ENCODE results near the gene FBLN2.
"Not testable (repeated sequence)": the region's sequence is repeated elsewhere in the genome, so short reads cannot be mapped to it uniquely, and the experiment has no call there.

The FBLN2 gene

DNA sequence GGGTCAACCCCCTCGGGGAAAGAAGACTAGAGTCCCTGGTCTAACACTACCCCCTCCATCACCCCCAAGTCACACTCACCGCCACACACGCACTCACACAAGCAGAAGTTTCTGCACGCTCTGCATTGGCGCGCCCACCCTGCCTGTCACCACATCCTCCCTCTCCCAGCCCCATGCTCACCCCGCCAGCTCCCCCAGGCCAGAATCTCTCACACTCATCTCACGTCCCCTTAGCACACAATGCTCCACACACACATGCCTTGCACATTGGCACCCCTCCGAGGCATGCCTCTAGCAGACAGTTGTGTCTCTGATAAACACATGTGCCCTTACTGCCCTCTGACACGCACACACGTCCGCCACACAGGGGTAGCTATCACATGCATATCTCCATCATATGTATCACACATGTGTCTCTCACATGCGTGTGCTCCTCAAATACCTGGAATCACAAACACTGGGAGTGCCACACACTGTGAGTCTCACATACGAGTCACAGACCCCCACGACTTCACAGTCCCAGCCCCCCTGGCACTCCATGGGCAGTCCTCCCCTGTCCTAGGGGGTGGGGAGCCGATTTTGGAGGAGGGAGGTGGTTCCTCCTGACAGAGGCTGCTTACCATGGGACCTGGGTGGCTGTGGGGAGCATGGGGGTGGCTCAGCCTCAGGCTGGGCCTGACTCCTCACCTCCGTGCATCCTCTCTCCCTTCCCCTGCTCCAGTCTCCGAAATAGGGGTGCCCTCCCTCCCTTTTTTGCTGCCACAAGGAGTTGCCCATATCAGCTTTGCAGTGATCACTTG lies 898 bp downstream of the FBLN2 start:
- no peak for DNase-seq (ENCODE audit: low read depth in 2 of 2)

DNA sequence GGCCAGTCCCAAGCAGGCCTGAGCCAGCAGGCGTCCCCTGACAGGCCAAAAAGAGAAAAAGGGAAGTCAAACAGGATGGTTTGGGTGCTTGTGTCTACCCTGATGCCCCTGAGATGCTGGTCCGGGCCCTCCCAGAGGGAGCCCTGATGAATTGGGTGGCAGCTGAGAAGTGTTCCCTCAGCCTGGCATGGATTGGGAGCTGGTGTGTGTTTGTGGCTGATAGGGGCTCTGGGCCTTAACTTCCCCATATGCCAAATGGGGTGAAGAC lies 1.4 kb downstream of the FBLN2 start:
- no peak for DNase-seq (ENCODE audit: low read depth in 2 of 2)

DNA sequence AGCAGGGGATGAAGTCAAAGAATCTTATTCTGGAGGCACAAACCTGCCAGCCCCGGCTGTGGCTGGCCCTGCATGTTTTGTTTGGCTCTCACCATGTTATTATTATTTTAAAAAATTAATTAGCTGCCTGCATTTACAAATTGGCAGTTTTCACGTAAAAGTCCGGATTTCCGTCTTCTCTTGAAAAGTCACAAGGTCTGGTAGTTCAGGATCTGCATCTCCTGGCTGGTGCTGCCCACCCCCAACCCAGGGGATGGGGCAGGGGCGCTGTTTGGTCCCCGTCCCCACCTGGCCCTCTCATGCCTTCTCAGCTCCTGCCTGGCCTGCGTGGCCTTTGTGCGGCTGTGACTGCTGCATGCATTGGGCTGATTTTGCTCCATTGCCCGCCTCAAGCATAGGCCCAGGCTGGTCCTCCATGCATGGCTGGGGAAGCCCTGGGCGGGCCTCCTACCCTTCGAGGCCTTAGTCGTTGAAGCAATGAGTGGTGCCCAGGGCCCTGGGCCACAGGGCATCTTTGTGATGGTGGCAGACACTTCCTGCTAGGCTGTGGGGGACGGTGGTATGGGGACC lies 2.0 kb downstream of the FBLN2 start:
- no peak for DNase-seq (ENCODE audit: low read depth in 2 of 2)

DNA sequence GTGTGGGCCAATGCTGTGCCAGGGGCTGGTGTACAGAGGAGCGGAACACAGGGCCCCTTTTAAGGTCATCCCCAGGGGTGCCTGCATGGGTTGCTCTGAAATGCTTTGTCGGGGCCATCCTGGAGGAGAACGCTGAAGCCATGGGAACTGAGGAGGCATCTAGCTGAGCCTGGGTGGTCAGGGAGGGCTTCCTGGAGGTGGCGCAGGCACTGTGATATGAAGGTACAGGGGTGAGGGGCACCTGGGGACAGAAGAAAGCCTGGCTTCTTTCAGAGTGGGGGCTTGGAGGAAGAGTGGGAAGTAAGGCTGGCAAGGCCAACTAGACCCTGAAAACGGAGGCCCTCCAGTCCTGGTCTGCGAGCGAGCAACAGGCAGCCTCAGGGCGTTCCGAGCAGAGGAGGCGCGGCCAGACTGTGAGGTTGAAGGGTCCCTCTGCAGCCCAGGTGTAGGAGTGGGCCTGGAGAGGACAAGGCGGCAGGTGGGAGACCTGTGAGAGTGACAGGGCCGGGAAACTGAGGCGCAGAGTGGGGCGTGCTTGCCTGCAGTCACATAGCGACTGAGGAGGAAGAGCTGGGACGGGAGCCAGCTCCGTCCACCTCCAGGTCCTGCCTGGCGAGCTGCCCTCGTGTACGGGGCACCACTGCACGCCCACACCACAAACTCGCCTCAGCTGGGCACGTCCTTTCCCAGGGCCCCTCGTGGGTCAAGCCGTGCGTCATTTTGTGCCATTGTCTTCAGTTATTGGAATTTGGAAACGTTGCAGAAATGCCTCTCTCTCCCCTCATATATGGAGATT lies 4.1 kb downstream of the FBLN2 start:
- DNase-seq (ENCODE audit: low read depth in 2 of 2): no peak

DNA sequence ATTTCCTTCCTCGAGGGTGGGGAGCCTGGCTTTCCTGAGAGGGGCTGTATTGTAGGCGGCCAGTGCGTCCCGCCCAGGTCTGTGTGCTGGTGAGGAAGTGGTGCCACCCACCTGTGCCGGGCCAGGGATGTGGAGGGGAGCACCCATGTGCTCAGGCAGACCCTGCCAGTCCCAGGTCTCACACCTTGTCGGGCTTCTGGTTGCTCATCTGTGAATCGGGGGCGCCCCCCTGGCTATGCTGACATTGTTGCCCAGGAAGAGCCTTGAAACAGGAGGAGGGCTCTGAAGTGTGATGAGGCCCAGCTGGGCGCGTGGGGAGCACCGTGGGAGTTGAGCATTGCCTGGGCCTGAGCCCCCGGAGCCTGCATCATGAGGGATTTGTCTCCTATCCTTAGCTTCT lies 4.8 kb downstream of the FBLN2 start:
- no peak for DNase-seq (ENCODE audit: low read depth in 2 of 2)

DNA sequence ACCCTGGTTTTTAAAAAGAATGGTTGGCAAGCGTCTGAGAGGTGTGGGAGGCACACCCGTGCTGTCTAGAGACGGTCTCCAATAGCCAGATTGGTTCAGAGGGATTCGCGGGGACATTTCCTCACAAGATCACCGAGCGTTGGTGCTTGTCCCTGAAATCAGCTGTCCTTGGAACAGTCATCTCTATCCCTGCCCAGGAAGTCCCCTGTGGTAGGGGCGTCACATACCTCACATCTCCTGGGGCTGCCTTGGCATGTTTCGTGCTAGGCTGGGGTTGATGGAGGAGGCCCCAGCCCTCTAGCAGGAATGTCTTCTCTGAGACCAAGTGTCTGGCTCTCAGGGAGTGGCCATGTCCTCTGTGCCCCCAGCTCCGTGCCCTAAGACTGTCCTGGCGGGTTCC lies 6.8 kb downstream of the FBLN2 start:
- no peak for DNase-seq (ENCODE audit: low read depth in 2 of 2)

DNA sequence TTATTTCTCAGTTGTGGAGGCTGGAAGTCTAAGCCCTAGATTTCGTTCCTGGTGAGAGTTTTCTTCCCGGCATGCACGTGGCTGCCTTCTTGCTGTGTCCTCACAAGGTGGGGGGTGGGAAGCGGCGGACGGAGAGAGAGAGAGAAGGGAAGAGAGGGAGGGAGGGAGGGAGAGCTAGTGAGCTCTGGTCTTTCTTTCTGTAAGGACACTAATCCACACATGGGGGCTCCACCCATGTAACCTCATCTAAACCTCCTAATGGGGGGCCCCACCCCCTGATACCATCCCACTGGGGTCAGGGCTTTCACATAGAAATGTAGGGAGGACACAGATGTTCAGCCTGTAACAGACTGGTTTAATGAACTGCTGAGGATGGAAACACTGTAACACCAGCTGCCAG lies 7.3 kb downstream of the FBLN2 start:
- no peak for DNase-seq (ENCODE audit: low read depth in 2 of 2)

DNA sequence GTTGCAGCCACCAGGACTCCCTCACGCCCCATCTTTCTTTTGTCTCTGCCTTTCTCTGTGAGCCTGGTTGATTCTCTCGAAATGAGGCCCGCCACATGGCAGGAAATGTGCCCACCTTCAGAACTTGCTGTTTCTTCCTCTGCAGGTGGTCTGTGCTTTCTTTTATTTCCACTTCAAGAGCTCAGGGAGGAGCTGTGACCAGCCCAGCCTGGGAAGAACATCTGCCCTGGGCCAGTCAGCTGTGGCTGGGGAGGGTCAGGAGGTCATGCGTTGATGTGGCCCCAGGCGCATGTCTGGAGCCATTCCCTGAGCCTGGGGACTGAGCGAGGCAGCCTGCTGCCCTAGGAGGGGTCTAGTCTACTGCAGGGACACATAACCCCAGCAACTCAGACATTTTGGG lies 8.0 kb downstream of the FBLN2 start:
- DNase-seq (ENCODE audit: low read depth in 2 of 2): no peak

DNA sequence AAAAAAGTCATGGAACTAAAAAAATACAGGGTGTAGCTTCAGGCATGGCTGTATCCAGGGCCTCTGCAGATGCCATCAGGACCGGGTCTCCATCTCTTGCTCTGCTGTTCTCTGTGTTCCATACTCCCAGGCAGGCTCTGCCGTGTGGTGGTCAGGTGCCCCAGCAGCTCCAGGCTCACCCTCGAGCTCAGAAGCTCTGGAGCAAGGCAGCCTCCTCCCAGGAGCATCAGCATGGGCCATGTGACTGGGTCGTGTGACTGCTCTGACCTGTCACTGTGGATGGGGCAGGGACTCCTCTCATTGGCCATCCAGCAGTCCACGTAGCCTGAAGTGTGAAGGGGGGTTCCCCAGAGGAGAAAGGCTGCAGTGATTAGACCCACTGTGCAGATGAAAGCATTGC lies 8.5 kb downstream of the FBLN2 start:
- DNase-seq (ENCODE audit: low read depth in 2 of 2): no peak

DNA sequence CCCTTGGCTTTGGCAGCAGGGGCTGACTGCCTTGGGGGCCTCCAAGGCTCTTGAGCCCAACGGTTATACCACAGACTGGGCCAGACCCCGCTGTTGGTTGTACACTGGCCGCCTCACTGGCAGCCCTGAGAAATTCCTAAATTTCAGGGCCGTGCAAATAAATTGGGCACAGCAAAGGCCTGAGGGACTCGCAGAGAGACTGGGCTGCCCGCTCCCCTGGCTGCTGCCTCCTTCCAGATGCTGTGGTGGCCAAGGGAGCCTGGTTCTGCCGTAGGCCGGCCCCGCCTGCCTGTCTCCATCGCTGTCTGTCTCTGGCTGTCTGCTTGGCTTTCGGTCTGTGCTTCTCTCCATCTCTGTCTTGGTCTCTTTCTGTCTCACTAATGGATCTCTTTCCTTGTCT lies 9.0 kb downstream of the FBLN2 start:
- no peak for DNase-seq (ENCODE audit: low read depth in 2 of 2)

DNA sequence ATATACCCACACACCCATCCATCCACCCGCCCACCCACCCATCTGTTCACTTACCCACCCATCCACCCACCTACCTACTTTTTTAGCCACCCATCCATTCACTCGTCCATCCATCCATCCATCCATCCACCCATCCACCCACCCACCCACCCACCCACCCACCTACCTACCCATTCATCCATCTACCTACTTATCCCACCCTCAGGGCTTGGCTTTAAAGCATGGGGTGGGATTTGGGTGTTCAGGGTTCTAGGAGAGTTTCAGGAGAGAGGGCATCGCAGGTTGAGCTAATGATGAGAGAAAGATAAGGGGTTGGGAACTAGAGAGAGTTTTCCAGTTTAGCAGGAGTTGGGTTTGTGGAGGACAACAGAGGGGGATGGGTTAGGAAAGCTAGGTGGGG lies 9.7 kb downstream of the FBLN2 start:
- no peak for DNase-seq (ENCODE audit: low read depth in 2 of 2)

DNA sequence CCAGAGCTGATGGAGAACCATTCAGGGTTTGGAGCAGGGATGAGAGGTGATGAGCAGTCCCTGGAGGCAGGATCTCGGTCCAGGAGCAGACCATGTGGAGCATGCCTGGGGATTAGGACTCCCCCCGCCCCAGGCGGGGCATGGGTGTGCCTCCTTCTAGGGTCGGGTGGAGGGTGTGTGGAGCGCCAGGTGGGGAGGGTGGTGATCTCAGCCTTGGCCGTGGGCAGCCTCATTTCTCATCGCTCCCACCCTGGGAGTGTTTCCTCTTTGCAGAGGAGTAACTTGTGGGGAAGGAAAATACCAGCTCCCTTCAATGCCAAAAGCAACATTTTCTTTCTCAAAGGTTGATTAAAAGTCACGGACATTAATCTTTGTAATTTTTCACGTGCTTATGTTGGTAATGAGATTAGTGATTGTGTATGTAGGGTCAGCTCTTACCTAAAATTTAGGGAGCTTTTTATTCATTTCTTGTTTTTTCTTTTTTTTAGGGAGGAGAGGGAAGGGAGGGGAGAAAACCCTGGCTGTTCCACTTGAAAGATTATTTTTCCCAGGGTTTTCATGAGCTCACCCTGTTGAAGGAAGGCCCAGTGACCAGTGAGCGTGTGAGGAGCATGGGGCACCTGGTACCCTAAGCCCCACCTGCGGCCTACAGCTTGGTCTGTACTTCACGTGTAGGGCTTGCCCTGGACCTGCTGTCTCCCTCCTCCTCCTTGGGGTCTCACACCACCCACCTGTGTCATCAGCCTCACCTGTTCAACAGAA lies 11.0 kb downstream of the FBLN2 start:
- no peak for DNase-seq (ENCODE audit: low read depth in 2 of 2)

DNA sequence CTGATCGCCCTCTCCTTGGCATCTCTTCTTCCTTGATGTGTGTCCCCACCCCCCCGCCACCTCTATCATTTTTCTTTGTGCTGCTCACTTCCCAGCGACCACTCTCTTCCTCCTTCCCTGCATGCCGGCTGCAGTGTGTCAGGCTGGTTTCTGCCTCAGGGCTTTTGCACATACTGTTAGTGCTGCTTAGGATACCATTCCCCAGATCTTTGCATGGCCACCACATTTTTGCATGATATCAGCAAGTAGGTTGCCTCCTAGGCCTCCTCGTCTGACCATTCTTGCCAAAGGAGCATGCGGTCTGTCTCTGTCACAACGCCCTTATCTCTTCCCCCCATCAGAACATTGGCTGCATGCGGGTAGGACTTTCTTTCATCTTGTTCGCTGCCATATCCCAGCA lies 12.5 kb downstream of the FBLN2 start:
- no peak for DNase-seq (ENCODE audit: low read depth in 2 of 2)

DNA sequence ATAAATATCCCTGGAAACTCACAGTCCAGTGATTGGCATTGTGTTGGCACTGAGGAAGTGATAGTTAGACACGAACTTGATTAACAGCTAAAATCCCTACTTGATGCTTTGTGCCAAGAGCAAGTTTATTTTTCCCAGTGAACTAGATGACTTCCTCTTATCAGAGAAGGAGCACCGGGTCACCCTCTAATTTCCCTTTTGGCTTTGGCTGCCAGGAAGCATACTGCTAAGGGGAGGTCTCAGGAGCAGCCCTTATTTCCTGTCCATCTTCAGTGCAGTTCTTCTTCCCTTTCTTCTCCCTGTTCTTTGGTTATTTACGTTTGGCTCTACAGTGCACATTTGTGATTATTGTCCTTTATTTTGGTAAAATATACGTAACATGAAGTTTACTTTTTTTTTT lies 13.0 kb downstream of the FBLN2 start:
- no peak for DNase-seq (ENCODE audit: low read depth in 2 of 2)

DNA sequence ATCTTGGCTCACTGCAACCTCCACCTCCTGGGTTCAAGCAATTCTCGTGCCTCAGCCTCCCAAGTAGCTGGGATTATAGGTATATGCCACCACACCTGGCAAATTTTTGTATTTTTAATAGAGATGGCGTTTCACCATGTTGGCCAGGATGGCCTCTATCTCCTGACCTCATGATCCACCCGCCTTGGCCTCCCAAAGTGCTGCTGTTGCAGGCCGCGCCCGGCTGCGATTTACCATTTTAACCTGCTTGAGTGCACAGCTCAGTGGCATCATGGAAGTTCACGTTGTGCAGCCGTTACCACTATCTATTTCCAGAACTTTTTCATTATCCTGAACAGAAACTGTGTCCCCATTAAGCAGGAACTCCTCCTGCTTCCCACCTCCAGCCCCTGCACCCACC lies 13.5 kb downstream of the FBLN2 start:
- not testable (repeated sequence) for DNase-seq (ENCODE audit: low read depth in 2 of 2)

DNA sequence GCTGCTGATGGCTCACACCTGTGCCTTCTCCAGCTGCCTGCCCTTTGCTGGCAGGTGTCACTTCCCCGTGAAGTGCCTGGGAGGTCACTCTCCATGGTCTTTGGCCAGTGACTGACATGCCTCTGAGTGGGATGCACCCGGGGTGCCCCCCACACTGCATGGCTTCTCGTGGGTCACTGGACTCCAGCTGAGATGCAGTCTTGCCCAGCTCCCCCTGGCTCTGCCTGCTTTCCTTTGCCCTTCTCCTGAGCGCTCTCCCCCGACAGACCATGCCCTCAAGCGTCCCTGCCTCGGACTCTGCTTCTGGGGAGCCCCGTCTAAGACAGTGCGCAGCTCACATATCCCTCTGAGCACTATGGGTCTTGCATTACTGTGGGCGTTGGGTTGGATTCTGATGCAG lies 14.4 kb downstream of the FBLN2 start:
- DNase-seq (ENCODE audit: low read depth in 2 of 2): no peak

DNA sequence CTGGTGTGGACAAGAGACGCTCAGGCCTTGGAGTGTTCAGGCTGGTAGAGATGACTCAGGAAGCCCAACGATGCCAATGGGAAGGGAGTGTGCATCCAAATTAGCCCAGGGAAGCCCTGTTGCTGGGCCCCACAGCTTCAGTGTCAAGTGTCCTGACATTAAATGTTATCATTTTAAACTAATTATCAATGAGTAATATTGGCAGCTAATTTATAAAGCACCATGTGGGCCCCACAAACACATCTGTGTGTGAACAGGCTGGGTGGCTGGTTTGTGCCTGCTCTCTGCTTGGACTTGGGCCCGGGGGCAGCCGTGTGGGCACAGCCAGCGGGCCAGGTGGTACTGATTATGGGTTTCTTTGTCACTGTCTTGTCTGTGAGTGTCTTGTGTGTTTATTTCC lies 15.0 kb downstream of the FBLN2 start:
- no peak for DNase-seq (ENCODE audit: low read depth in 2 of 2)

DNA sequence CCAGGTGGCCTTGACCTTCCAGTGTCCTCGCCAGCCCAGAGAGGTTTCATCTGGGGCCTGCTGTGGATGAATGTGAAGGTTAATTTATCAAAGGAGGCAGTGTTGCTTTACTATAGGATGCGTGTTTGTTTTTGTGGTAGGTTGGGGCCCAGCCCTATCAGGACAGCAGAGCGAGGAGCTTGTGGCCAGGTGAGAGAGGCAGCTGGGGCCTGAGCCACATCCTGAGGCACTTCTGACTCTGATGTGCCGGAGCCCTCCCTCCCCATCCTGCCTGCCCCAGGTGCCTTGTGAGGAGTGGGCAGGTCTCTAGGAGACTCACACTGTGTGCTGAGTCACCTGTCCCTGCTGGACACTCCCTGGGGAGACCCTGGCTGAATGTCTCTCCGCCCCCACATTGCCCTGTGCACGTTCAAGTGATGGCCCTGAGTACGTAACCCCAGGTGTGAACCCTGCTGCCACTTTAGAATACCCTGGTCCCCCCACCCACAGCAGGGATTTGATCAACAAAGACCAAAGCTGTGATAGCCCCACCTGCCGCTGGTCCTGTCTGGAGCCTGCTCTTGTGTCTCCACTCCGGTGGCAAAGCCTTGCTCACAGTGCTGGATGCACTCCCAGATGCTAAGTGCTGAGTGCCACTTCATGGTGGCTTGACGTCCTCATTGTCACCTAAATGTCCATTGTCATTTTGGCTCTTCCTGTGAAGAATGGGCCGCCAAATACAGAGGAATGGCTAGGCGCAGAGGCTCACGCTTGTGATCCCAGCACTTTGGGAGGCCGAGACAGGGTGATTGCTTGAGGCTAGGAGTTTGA lies 16.0 kb downstream of the FBLN2 start:
- no peak for DNase-seq (ENCODE audit: low read depth in 2 of 2)

DNA sequence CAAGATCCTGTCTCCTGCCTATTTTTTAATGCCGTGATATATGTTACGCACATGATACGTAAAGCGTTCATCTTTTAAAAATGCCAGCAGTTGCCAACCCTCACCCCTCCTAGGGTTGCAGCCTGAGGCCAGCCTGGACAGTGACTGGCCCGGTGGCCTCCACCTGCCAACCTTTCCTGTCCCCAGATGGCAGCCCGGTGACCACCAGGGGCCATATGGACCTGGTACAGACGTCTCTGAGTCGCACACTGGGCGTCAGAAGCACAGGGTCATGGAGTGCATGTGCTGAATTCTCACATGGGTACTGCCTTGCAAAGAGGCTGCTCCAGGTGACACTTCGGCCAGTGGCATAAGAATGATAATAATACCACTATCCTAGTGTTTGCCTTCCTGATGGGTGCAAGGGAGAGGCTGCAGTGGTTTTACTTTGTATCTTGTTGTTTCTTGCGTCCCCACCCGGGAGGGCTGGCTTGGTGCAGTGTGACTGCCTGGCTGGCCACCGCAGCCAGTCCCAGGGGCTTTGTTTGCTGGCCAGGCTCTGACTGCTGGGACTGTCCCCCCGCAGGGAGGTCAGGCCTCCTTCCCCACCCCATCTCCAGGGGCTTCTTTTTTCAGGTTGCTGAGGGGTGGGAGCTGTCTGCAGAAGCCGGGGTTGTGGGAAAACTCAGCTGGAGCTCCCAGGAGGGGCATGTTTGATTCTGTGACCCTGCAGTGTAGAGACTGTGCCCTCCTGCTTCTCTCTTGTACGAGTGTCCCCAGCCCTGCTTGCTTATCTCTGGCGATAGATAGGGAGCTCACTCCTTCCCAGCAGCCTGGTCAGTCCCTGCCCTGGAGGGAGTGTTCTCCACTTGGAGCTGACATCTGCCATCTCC lies 16.9 kb downstream of the FBLN2 start:
- no peak for DNase-seq (ENCODE audit: low read depth in 2 of 2)

DNA sequence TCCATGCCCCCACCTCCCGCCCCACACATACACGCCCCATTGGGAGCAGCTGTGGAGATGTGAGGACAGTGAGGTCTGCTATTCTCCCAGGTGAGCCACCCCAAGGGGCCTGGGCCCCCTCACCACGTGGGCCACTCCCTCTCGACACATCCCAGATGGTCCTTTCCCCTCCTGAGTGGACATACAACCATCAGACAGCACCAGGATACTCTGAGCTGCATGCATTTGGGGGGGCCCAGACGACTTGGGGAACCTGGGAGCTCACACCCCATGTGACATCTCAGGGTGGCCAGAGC lies 17.5 kb downstream of the FBLN2 start:
- no peak for DNase-seq (ENCODE audit: low read depth in 2 of 2)

DNA sequence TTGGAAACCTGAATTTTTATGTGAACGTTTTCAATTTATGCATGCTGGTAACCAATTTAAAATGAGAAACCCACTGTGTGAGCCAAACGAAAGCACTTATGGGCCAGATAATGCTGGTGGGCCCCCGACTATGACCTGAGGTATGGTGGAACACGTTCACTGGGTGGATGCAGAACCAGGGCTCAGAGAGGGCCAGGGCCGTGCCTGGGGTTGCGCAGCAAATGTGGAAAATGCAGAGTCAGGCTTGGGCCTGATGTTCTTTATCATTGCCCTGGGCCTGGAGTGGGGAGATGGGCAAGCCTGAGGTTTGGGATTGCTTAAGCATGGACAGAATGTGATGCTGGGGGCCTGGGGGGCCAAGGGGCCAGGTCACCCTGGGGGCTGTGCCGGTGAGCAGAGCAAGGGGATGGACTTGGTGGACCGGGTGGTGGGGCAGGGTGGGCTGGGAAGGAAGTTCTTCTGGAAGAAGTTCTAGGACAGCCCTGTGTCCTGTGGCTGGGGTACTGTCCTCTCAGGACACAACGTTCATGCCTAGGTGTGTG lies 17.9 kb downstream of the FBLN2 start:
- no peak for DNase-seq (ENCODE audit: low read depth in 2 of 2)

Measured in stimulated activated CD8-positive, alpha-beta memory T cell treated with anti-CD3 and anti-CD28 coated beads, Interleukin-2, amount 100 ng/mL, for 1 hour (primary cell).